NCI-H345 treated with DMSO at 0.1 percent for 48 hours (cell line): Measurements from ENCODE around the gene RASEF.
A peak's percentile ranks its signal among the peaks of the same experiment; 100 is the strongest.
"Not testable (repeated sequence)": the region's sequence is repeated elsewhere in the genome, so short reads cannot be mapped to it uniquely, and the experiment has no call there.

Source experiments
- DNase-seq: peaks from one replicate; lab custom pipeline; 2025; ENCODE audit not compliant: unreplicated experiment; lab: John Stamatoyannopoulos, UW

Gene RASEF

GRCh38 chr9:83062651-83063527 is at the start of gene RASEF:
Gene RASEF, minus strand, starts transcription at chr9:83063142. Its CDS starts 275 bp downstream, at chr9:83062867.
- no peak for DNase-seq

GRCh38 chr9:83111169-83111568 is 48.2 kb upstream of the RASEF start:
- DNase-seq: no peak

GRCh38 chr9:83109296-83109695 is 46.4 kb upstream of the RASEF start:
- DNase-seq: no peak

GRCh38 chr9:83108208-83108607 is 45.3 kb upstream of the RASEF start:
- DNase-seq: no peak

GRCh38 chr9:83106772-83107171 is 43.8 kb upstream of the RASEF start:
- no peak for DNase-seq

GRCh38 chr9:83106263-83106662 is 43.3 kb upstream of the RASEF start:
- no peak for DNase-seq

- DNase-seq: no peak
These were observed 34.7 kb upstream of the RASEF start for GRCh38 chr9:83097633-83098032.

- not testable (repeated sequence) for DNase-seq
These were observed 30.4 kb upstream of the RASEF start for GRCh38 chr9:83093311-83093710.

- no peak for DNase-seq
These were observed 18.9 kb upstream of the RASEF start for GRCh38 chr9:83081846-83082245.

- no peak for DNase-seq
These were observed 18.1 kb upstream of the RASEF start for GRCh38 chr9:83081010-83081409.

GRCh38 chr9:83075932-83076331 is 13.0 kb upstream of the RASEF start:
- DNase-seq: not testable (repeated sequence)

GRCh38 chr9:83072498-83072897 is 9.6 kb upstream of the RASEF start:
- not testable (repeated sequence) for DNase-seq

GRCh38 chr9:83071626-83072025 is 8.7 kb upstream of the RASEF start:
- no peak for DNase-seq

GRCh38 chr9:83070261-83070660 is 7.3 kb upstream of the RASEF start:
- DNase-seq: no peak

- DNase-seq: no peak
These were observed 6.7 kb upstream of the RASEF start for GRCh38 chr9:83069651-83070050.

GRCh38 chr9:83068414-83068813 is 5.5 kb upstream of the RASEF start:
- no peak for DNase-seq

- no peak for DNase-seq
These were observed 4.6 kb upstream of the RASEF start for GRCh38 chr9:83067579-83067978.

- DNase-seq: no peak
These were observed 3.8 kb upstream of the RASEF start for GRCh38 chr9:83066771-83067170.

GRCh38 chr9:83065233-83065632 is 2.3 kb upstream of the RASEF start:
- DNase-seq: no peak

- DNase-seq: no peak
These were observed 822 bp downstream of the RASEF start for GRCh38 chr9:83061990-83062650.

- no peak for DNase-seq
These were observed 1.9 kb downstream of the RASEF start for GRCh38 chr9:83061036-83061435.

- DNase-seq: peak; percentile 9
These were observed 2.4 kb downstream of the RASEF start for GRCh38 chr9:83060556-83060955.
